PC-9 (cell line): ENCODE results near the gene CD9. TPM values are rescaled to one million over a fixed set of nuclear protein-coding genes. Genes with fewer than 3 reads are reported as not detected.

Experiments used
- BruUV-seq: library from RNA; stranded (reverse); fragments of 400-500 nt; replicated peaks from 2 replicates; lab custom pipeline; 2021; lab: Mats Ljungman, UMichigan
- CTCF ChIA-PET: fragments of 300-600 bp; sonication (Branson Sonifier 250); formaldehyde crosslinking; loops from one replicate; lab custom pipeline; 2022; ENCODE audit warnings: antibody characterized with exemption; lab: Charles Lee
- POLR2A ChIA-PET: fragments of 300-600 bp; sonication (Branson Sonifier 250); formaldehyde crosslinking; loops from one replicate; lab custom pipeline; 2022; ENCODE audit warnings: antibody characterized with exemption; ENCODE audit not compliant: unreplicated experiment; lab: Charles Lee
- DNase-seq, 2 experiments: peaks; one replicate each; pipeline versions ENCODE4 v3.0.0 to v3.0.0-alpha.2; 2015 to 2022; ENCODE audit warnings: mixed read lengths in 1 of 2
- H2AFZ ChIP-seq: fragments of 200-600 bp; sonication (generic); 2 replicates; pipeline ENCODE4 v1.8.1; 2017; ENCODE audit warnings: antibody characterized with exemption
- H3F3A ChIP-seq: fragments of 200-600 bp; sonication (generic); 2 replicates; pipeline ENCODE4 v1.8.1; 2017; ENCODE audit warnings: antibody characterized with exemption, mild to moderate bottlenecking, low read depth; ENCODE audit not compliant: insufficient read depth
- H3K27ac ChIP-seq: fragments of 200-600 bp; sonication (generic); 2 replicates; pipeline ENCODE4 v1.6.1; 2016; ENCODE audit warnings: mixed run types
- H3K27me3 ChIP-seq: fragments of 200-600 bp; sonication (generic); 2 replicates; pipeline ENCODE4 v1.6.1; 2016; ENCODE audit warnings: low read depth, mixed run types; ENCODE audit not compliant: insufficient read depth
- H3K36me3 ChIP-seq: fragments of 200-600 bp; sonication (generic); 2 replicates; pipeline ENCODE4 v1.6.1; 2016; ENCODE audit warnings: low read depth, mixed run types
- H3K4me1 ChIP-seq: fragments of 200-600 bp; sonication (generic); replicated peaks from 2 replicates; pipeline ENCODE4 v1.6.1; 2016; ENCODE audit warnings: mixed run types; ENCODE audit not compliant: insufficient read depth
- H3K4me2 ChIP-seq: fragments of 200-600 bp; sonication (generic); 2 replicates; pipeline ENCODE4 v1.6.1; 2017; ENCODE audit warnings: mixed run types
- H3K4me3 ChIP-seq: fragments of 200-600 bp; sonication (generic); 2 replicates; pipeline ENCODE4 v1.6.1; 2016; ENCODE audit warnings: mixed run types
- H3K79me2 ChIP-seq: fragments of 200-600 bp; sonication (generic); 2 replicates; pipeline ENCODE4 v1.6.1; 2017; ENCODE audit warnings: low read depth, mixed run types
- H3K9me2 ChIP-seq: fragments of 200-600 bp; sonication (generic); 2 replicates; pipeline ENCODE4 v1.8.1; 2017; ENCODE audit warnings: mild to moderate bottlenecking; ENCODE audit not compliant: insufficient read depth
- H3K9me3 ChIP-seq: fragments of 200-600 bp; sonication (generic); 2 replicates; pipeline ENCODE4 v1.8.1; 2016; ENCODE audit warnings: low read depth; ENCODE audit not compliant: insufficient read depth
- H4K20me1 ChIP-seq: fragments of 200-600 bp; sonication (generic); 2 replicates; pipeline ENCODE4 v1.8.1; 2017; ENCODE audit not compliant: insufficient read depth
- CTCF ChIP-seq: fragments of 200-600 bp; sonication (generic); conservative IDR thresholded peaks from 2 replicates; pipeline ENCODE4 v1.6.1; 2017; ENCODE audit warnings: mixed run types, antibody characterized with exemption, mild to moderate bottlenecking, moderate library complexity
- EZH2 ChIP-seq: fragments of 200-600 bp; sonication (generic); IDR thresholded peaks from 2 replicates; pipeline ENCODE4 v1.8.0; 2017; ENCODE audit warnings: antibody characterized with exemption, low read depth
- intact Hi-C: fragments of 100-400 bp; cut with micrococcal nuclease; formaldehyde crosslinking; loops from one replicate; pipeline ENCODE4 v1.10.0; 2022; ENCODE audit not compliant: unreplicated experiment
- total RNA-seq: library from RNA; stranded (reverse); gene quantifications from 2 replicates; pipeline ENCODE4 v1.2.3, GENCODE V29; 2021

Gene CD9
- total RNA-seq, 1 experiment from 2014 or later = 374 TPM

DNA sequence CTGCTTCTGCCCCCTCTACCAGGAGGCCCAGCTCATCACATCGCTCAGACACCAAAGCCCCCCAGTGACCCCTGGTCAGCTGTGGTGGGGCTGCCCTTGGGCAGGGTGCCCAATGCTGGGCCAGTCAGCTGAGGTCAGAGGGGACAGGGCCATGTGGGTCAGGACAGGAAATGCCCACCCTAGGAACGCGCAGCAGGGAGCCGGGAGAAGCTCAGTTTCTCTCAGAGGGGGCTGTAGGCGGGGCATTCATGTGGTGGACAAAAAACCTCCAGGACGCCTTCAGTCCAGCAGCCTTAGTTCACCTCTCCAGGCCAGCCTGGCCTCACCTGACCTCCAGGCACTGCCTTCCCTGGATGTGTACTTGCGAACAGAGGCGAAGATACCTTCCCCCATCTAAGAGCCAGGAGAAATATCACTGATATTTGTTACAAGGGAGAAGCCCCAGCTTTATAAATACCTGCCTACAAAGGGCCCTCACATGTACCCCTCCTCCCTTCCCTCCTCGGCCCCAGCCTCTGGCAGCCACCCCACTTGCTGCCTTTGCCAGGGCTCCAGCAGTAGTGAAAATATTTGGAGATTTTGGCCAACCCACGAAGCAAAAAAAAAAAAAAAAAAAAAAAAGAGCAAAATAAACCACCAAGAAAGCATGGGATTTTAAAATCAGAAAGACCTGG lies 68.4 kb downstream of the CD9 start:
- TF ChIP-seq EZH2 = no peak
- TF ChIP-seq CTCF = no peak
- no peaks in the 10 kb centered on the region for H3K79me2 ChIP-seq
- intact Hi-C loops = no loop called here
- peaks cover 41% of the 10 kb centered on the region for H3F3A ChIP-seq
- no peak overlapping the region for H3K27ac ChIP-seq
- no peaks in the 10 kb centered on the region for H3K9me2 ChIP-seq
- H3K27me3 ChIP-seq = no peaks in the 10 kb centered on the region
- no peak for DNase-seq
- CTCF ChIA-PET = interaction anchor here (0.6 kb wide), 1 partner anchor 20 kb away, joined by 12 read pairs; no protein-coding TSS in a partner anchor
- H3K4me1 ChIP-seq = peaks cover 39% of the 10 kb centered on the region
- no peak overlapping the region for H3K4me2 ChIP-seq
- H3K4me3 ChIP-seq = no peak overlapping the region
- no peak overlapping the region for H2AFZ ChIP-seq
- no TSS peak for BruUV-seq
- no peaks in the 10 kb centered on the region for H3K9me3 ChIP-seq
- no peaks in the 10 kb centered on the region for H3K36me3 ChIP-seq
- H4K20me1 ChIP-seq = no peaks in the 10 kb centered on the region
- POLR2A ChIA-PET = no interaction called here

DNA sequence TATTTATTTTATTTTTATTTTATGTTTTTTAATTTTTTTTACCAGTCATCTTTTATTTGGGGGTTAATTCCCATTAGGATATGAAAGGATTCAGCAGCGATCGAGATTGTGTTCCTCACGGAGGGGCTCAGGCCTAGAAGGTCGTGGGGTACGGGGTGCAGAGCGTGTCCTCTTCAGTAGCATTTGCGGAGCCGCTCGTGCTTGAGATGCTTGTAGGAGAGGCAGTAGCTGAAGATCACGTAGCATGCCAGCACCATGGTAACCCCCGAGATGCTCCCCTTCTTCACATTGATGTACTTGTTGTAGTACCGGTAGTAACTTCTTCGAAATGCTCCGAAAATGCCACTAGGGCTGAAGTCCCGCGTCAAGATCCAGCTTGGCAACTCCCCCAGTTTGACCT lies 69.8 kb downstream of the CD9 start:
- TF ChIP-seq CTCF (no peak), EZH2 (no peak)
- Histone ChIP-seq H3K27ac (no peak overlapping the region), H3K79me2 (no peaks in the 10 kb centered on the region), H3K4me1 (peaks cover 39% of the 10 kb centered on the region), H3K36me3 (no peaks in the 10 kb centered on the region), H3F3A (peaks cover 42% of the 10 kb centered on the region), H3K9me3 (no peaks in the 10 kb centered on the region), H3K9me2 (no peaks in the 10 kb centered on the region), H4K20me1 (no peaks in the 10 kb centered on the region), H3K4me2 (no peak overlapping the region), H3K4me3 (no peak overlapping the region), H3K27me3 (no peaks in the 10 kb centered on the region), H2AFZ (no peak overlapping the region)
- intact Hi-C loops = loop anchor here (10.0 kb wide), 1 partner anchor 1945 kb away; the partner anchor contains the start of gene TIGAR
- BruUV-seq = no TSS peak
- ChIA-PET POLR2A (interaction anchor here (0.7 to 0.8 kb wide), 2 partner anchors 39 to 183 kb away, joined by 17 to 18 read pairs; no protein-coding TSS in a partner anchor), CTCF (no interaction called here)
- no peak for DNase-seq

DNA sequence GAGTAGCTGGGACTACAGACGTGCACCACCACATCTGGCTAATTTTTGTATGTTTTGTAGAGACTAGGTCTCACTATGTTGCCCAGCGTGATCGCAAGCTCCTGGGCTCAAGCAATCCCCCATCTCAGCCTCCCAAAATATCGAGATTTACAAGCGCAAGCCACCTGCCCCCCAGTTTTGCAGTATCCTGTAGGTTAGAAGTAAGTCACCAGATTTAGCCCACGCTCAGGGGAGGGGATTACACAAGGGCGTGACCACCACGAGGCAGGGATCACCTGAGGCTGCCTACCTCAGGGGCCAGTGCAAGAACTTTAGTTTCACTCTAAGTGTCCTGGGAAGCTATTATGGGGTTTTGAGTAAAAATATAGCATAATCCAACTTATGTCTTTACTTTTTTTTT lies 71.1 kb downstream of the CD9 start:
- intact Hi-C loops = loop anchor here (10.0 kb wide), 1 partner anchor 1946 kb away; the partner anchor contains the start of gene TIGAR
- H3K4me2 ChIP-seq = peak overlapping the region; percentile 73
- H3K4me1 ChIP-seq = peaks cover 52% of the 10 kb centered on the region
- no peaks in the 10 kb centered on the region for H4K20me1 ChIP-seq
- POLR2A ChIA-PET = no interaction called here
- H3K9me2 ChIP-seq = no peaks in the 10 kb centered on the region
- H3K4me3 ChIP-seq = no peak overlapping the region
- no peak for TF ChIP-seq CTCF
- no peak for TF ChIP-seq EZH2
- H3F3A ChIP-seq = peaks cover 46% of the 10 kb centered on the region
- H3K27ac ChIP-seq = peak overlapping the region; percentile 98
- H3K9me3 ChIP-seq = no peaks in the 10 kb centered on the region
- H3K36me3 ChIP-seq = no peaks in the 10 kb centered on the region
- no peak overlapping the region for H2AFZ ChIP-seq
- BruUV-seq = no TSS peak
- CTCF ChIA-PET = interaction anchor here (1.0 kb wide), 1 partner anchor 27 kb away, joined by 5 read pairs; no protein-coding TSS in a partner anchor
- DNase-seq = no peak
- no peaks in the 10 kb centered on the region for H3K27me3 ChIP-seq
- no peaks in the 10 kb centered on the region for H3K79me2 ChIP-seq
